ENCODE measurements around the gene CALN1.

DNA sequence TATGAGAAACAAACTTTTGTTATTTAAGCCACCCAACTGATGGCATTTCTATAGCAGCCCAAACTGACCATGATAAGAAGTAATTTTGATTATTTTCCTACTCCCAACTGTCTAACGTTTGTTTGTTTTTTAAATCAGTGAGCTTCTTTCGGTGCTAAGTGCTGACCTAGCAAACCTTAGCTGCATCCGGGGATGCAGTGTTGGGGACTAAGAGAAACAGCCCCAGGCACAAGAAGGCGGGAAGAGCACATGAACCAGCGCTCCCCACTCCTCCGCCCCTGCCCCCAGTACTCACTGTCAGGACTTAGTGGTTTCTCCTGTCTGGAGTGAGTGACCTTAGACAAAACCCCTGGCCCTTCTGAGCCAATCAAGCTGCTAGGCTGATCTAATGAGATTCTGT lies 168.8 kb downstream of the CALN1 start:
- TF ChIP-seq, protein P1, sequence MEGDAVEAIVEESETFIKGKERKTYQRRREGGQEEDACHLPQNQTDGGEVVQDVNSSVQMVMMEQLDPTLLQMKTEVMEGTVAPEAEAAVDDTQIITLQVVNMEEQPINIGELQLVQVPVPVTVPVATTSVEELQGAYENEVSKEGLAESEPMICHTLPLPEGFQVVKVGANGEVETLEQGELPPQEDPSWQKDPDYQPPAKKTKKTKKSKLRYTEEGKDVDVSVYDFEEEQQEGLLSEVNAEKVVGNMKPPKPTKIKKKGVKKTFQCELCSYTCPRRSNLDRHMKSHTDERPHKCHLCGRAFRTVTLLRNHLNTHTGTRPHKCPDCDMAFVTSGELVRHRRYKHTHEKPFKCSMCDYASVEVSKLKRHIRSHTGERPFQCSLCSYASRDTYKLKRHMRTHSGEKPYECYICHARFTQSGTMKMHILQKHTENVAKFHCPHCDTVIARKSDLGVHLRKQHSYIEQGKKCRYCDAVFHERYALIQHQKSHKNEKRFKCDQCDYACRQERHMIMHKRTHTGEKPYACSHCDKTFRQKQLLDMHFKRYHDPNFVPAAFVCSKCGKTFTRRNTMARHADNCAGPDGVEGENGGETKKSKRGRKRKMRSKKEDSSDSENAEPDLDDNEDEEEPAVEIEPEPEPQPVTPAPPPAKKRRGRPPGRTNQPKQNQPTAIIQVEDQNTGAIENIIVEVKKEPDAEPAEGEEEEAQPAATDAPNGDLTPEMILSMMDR (IDR thresholded peaks at IDR 0.05; ENCODE audit: low read depth, low read length): no peak
- TF ChIP-seq EZH2phosphoT487 (IDR thresholded peaks at IDR 0.05; ENCODE audit: low read depth): no peak
